ENCODE results near the gene ZNF282. TPM values are rescaled to one million over a fixed set of nuclear protein-coding genes. Genes with fewer than 3 reads are reported as not detected.
"Not testable (repeated sequence)": the region's sequence is repeated elsewhere in the genome, so short reads cannot be mapped to it uniquely, and the experiment has no call there.

The ZNF282 gene
- total RNA-seq, 3 donors from 2014 or later, result 22.0 to 32.4 (median 28.1) TPM

GRCh38 chr7:149232362-149232761 is 37.0 kb downstream of the ZNF282 start:
- no peak for TF ChIP-seq CTCF (IDR thresholded peaks at IDR 0.05)
- intact Hi-C loops (cut with DNase I, micrococcal nuclease), result no loop called here
- H3K4me3 ChIP-seq, result no peak overlapping the region

GRCh38 chr7:149233655-149234204 is 38.4 kb downstream of the ZNF282 start:
- H3K4me1 ChIP-seq (ENCODE audit: low read depth); ATAC-seq; H3K4me3 ChIP-seq; intact Hi-C loops (cut with DNase I, micrococcal nuclease); H3K36me3 ChIP-seq (ENCODE audit: low read depth); DNase-seq; H3K9me3 ChIP-seq: not testable (repeated sequence)

More at GRCh38 chr7:149232362-149232761, 37.0 kb downstream of the ZNF282 start:
- Histone ChIP-seq H3K36me3 (ENCODE audit: low read depth) (no peaks in the 10 kb centered on the region), H3K9me3 (no peaks in the 10 kb centered on the region), H3K4me1 (ENCODE audit: low read depth) (no peaks in the 10 kb centered on the region)
- ATAC-seq (no peak), DNase-seq (no peak)

- Histone ChIP-seq H3K36me3 (ENCODE audit: low read depth) (no peaks in the 10 kb centered on the region), H3K4me1 (ENCODE audit: low read depth) (peaks cover 10% of the 10 kb centered on the region), H3K9me3 (no peaks in the 10 kb centered on the region), H3K4me3 (no peak overlapping the region)
- TF ChIP-seq CTCF (IDR thresholded peaks at IDR 0.05), result no peak
- ATAC-seq (no peak), DNase-seq (no peak)
- intact Hi-C loops (cut with DNase I, micrococcal nuclease), result no loop called here
These were observed 42.2 kb downstream of the ZNF282 start for GRCh38 chr7:149237502-149237901.

- Histone ChIP-seq H3K36me3 (ENCODE audit: low read depth) (no peaks in the 10 kb centered on the region), H3K4me3 (no peak overlapping the region), H3K9me3 (no peaks in the 10 kb centered on the region), H3K4me1 (ENCODE audit: low read depth) (peaks cover 10% of the 10 kb centered on the region)
- ATAC-seq, result no peak
- DNase-seq, result no peak
- no peak for TF ChIP-seq CTCF (IDR thresholded peaks at IDR 0.05)
- intact Hi-C loops (cut with DNase I, micrococcal nuclease), result no loop called here
These were observed 42.7 kb downstream of the ZNF282 start for GRCh38 chr7:149238051-149238450.

GRCh38 chr7:149239345-149240143 is 44.2 kb downstream of the ZNF282 start, which contains the start of gene ZNF212:
Gene ZNF212 (plus strand): TSS chr7:149239651. CDS start chr7:149239779, 128 bp downstream.
- no peaks in the 10 kb centered on the region for H3K36me3 ChIP-seq (ENCODE audit: low read depth)
- DNase-seq (peak; percentile 92 to 94 (median 94)), ATAC-seq (peak; percentile 100)
- peak within 1 kb of the TSS; percentile 95 for H3K4me3 ChIP-seq
- peaks cover 10% of the 10 kb centered on the region for H3K4me1 ChIP-seq (ENCODE audit: low read depth)
- TF ChIP-seq CTCF (IDR thresholded peaks at IDR 0.05), result peak; percentile 90
- H3K9me3 ChIP-seq, result no peaks in the 10 kb centered on the region
- intact Hi-C loops (cut with DNase I, micrococcal nuclease), result no loop called here

GRCh38 chr7:149240637-149241036 is 45.3 kb downstream of the ZNF282 start:
- no peak for DNase-seq
- Histone ChIP-seq H3K9me3 (no peaks in the 10 kb centered on the region), H3K4me3 (no peak overlapping the region), H3K36me3 (ENCODE audit: low read depth) (no peaks in the 10 kb centered on the region), H3K4me1 (ENCODE audit: low read depth) (peaks cover 10% of the 10 kb centered on the region)
- TF ChIP-seq CTCF (IDR thresholded peaks at IDR 0.05), result no peak
- intact Hi-C loops (cut with DNase I, micrococcal nuclease), result no loop called here
- ATAC-seq, result no peak

All from mucosa of descending colon (tissue), 3 donors.